ENCODE measurements around the gene COPZ1. TPM values are rescaled to one million over a fixed set of nuclear protein-coding genes. Genes with fewer than 3 reads are reported as not detected.
A peak's percentile ranks its signal among the peaks of the same experiment; 100 is the strongest.

The COPZ1 gene
- polyA plus RNA-seq, 3 donors: 78.9 to 190 (median 176) TPM

DNA sequence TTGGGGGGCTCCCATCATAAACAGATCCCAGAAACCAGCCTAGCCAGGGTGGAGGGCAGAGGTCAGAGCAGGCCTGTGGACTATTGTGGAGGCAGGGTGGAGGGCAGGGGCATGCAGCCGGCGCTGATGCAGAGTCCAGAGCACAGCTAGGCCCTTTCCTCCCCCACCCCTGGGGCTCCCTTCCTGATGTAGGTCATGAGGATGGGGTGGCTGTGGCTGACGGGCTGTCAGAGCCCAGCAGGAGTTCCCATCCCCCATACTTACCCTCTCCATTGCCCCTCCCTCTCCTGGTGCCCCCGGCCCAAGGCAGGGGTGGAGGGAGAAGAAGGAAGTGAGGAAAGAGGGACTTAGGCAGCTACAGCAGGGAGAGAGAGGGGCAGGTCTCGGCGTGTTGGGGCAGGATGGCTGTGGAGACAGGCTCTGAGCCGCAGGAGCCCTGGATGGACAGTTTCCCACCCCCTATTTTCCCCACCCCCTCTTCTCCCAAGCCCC, 65.3 kb downstream of the COPZ1 start:
- Mint-ChIP-seq H3K4me1 (peaks cover 93% of the 10 kb centered on the region), H3K27me3 (ENCODE audit: low read depth in 3 of 3) (peaks cover 0 to 7% (median 2%) of the 10 kb centered on the region in 3 donors), H3K9me3 (peaks cover 0 to 1% (median 0%) of the 10 kb centered on the region in 7 donors), H3K4me3 (peak overlapping the region; percentile 82), H3K27ac (peak overlapping the region; percentile 71 to 96 (median 80)), H3K36me3 (peaks cover 20 to 40% of the 10 kb centered on the region in 2 donors)
- no CpG with 5 or more reads among the region's 7 CpGs for WGBS (ENCODE audit: insufficient coverage)
- peaks cover 18% of the 10 kb centered on the region for H3K79me2 ChIP-seq (ENCODE audit: insufficient read depth, low read length)
- peak overlapping the region; percentile 82 for H3K4me2 ChIP-seq (replicated peaks; ENCODE audit: extremely low read depth, low read length, poor library complexity, severe bottlenecking)
- no peaks in the 10 kb centered on the region for H3K27me3 ChIP-seq (ENCODE audit: control insufficient read depth in 2 of 2, insufficient read depth in 2 of 2, low read length in 2 of 2)
- H3K27ac ChIP-seq (ENCODE audit: low read depth in 1 of 2, low read length in 2 of 2): peak overlapping the region; percentile 55 to 97
- peak overlapping the region in 1 of 3 experiments; percentile 73 for H3K4me3 ChIP-seq (replicated peaks in 1 of 3; ENCODE audit: low read depth in 2 of 3, low read length in 3 of 3)
- H3K4me1 ChIP-seq (ENCODE audit: control insufficient read depth in 1 of 2, insufficient read depth in 2 of 2, low read length in 2 of 2): peaks cover 98% of the 10 kb centered on the region in 2 donors
- peak overlapping the region; percentile 61 for H3K9ac ChIP-seq (ENCODE audit: insufficient read depth, low read length, poor library complexity, severe bottlenecking)
- no peaks in the 10 kb centered on the region for H3K9me3 ChIP-seq (replicated peaks in 1 of 2; ENCODE audit: control insufficient read depth in 1 of 2, insufficient read depth in 1 of 2, low read length in 2 of 2)
- intact Hi-C loops (cut with micrococcal nuclease): loop anchor here in 1 of 2 donors (5.0 kb wide), 1 partner anchor 107 kb away; the partner anchor contains the start of gene NCKAP1L
- H2AFZ ChIP-seq (ENCODE audit: insufficient read depth, low read depth, low read length, poor library complexity, severe bottlenecking): no peak overlapping the region
- peaks cover 10% of the 10 kb centered on the region for H4K20me1 ChIP-seq (ENCODE audit: insufficient read depth, low read length)
- TF ChIP-seq CTCF (IDR thresholded peaks at IDR 0.05): no peak
- peak in 2 of 3 donors; percentile 56 to 58 for DNase-seq
- H3K36me3 ChIP-seq (replicated peaks in 1 of 2; ENCODE audit: control insufficient read depth in 1 of 2, insufficient read depth in 2 of 2, low read length in 2 of 2): peaks cover 5 to 9% of the 10 kb centered on the region in 2 donors

- Histone ChIP-seq H3K4me3 (replicated peaks in 1 of 3; ENCODE audit: low read depth in 2 of 3, low read length in 3 of 3) (peak overlapping the region; percentile 40 to 73 (median 48)), H3K27ac (ENCODE audit: low read depth in 1 of 2, low read length in 2 of 2) (peak overlapping the region; percentile 55 to 63), H3K9me3 (replicated peaks in 1 of 2; ENCODE audit: control insufficient read depth in 1 of 2, insufficient read depth in 1 of 2, low read length in 2 of 2) (no peaks in the 10 kb centered on the region), H3K9ac (ENCODE audit: insufficient read depth, low read length, poor library complexity, severe bottlenecking) (peak overlapping the region; percentile 61), H3K4me2 (replicated peaks; ENCODE audit: extremely low read depth, low read length, poor library complexity, severe bottlenecking) (peak overlapping the region; percentile 82), H3K79me2 (ENCODE audit: insufficient read depth, low read length) (peaks cover 18% of the 10 kb centered on the region), H3K27me3 (ENCODE audit: control insufficient read depth in 2 of 2, insufficient read depth in 2 of 2, low read length in 2 of 2) (no peaks in the 10 kb centered on the region), H3K36me3 (replicated peaks in 1 of 2; ENCODE audit: control insufficient read depth in 1 of 2, insufficient read depth in 2 of 2, low read length in 2 of 2) (peaks cover 12 to 16% of the 10 kb centered on the region in 2 donors), H2AFZ (ENCODE audit: insufficient read depth, low read depth, low read length, poor library complexity, severe bottlenecking) (peak overlapping the region; percentile 65), H4K20me1 (ENCODE audit: insufficient read depth, low read length) (peaks cover 15% of the 10 kb centered on the region), H3K4me1 (ENCODE audit: control insufficient read depth in 1 of 2, insufficient read depth in 2 of 2, low read length in 2 of 2) (peaks cover 91 to 92% of the 10 kb centered on the region in 2 donors)
- Mint-ChIP-seq H3K4me1 (peaks cover 86% of the 10 kb centered on the region), H3K27ac (peak overlapping the region; percentile 50 to 96 (median 82)), H3K27me3 (ENCODE audit: low read depth in 3 of 3) (peaks cover 0 to 7% (median 2%) of the 10 kb centered on the region in 3 donors), H3K36me3 (peaks cover 27 to 47% of the 10 kb centered on the region in 2 donors), H3K4me3 (peak overlapping the region; percentile 82), H3K9me3 (peaks cover 0 to 1% (median 0%) of the 10 kb centered on the region in 7 donors)
- DNase-seq: peak in 2 of 3 donors; percentile 36 to 37
- under 1% methylated on average over 31 of the region's 51 CpGs for WGBS (ENCODE audit: insufficient coverage)
- TF ChIP-seq CTCF (IDR thresholded peaks at IDR 0.05): no peak
- intact Hi-C loops (cut with micrococcal nuclease): loop anchor here in 1 of 2 donors (5.0 kb wide), 1 partner anchor 106 kb away; the partner anchor contains the start of gene NCKAP1L
These were observed 66.0 kb downstream of the COPZ1 start for GRCh38 chr12:54390668-54391551.
